GM21576 (cell line): ENCODE data around the gene MAPKAP1.

Experiments
- ATAC-seq: cut with Tn5 transposase; IDR thresholded peaks from one replicate; pipeline ENCODE4 v1.9.1; 2021; ENCODE audit warnings: mild to moderate bottlenecking, moderate library complexity; ENCODE audit not compliant: unreplicated experiment

Gene MAPKAP1

GRCh38 chr9:125464591-125465385 is 242.2 kb downstream of the MAPKAP1 start:
- ATAC-seq: no peak

DNA sequence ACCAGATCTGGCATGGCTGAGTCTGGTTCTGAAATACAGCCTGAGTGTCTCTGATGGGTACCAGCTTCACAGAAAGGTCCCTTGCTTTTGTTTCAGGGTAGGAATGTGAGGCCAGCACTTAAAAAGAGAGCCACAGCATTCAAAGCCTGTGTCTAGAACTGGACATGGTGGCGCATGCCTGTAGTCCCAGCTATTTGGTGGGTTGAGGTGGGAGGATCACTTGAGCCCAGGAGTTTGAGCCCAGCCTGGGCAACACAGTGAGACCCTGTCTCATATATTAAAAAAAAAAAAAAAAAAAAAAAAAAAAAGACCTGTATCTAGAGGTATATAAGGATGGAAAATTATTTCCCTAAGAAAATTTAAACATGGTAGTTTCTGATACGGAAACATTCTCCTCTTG is 243.1 kb downstream of the MAPKAP1 start:
- ATAC-seq: no peak

DNA sequence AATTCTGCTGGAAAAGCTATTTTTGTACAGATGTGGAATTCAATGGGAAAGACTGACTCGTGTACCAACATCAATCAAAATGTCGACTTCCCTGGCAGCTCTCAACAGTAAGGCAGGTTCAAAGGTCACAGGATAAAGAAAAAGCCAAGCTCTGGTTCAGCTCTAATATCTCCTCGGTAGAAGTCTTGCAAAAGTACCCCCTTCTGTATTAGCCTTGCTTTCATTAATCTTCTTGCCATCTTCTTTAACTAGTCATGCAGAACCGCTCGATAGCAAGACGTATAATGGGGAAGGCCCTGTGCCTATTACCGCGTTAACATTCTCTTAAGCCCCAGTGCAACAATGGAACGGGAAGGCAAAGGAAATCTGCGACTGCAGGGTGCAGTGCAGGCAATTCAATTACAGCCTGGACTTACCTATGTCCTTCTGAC is 244.1 kb downstream of the MAPKAP1 start:
- ATAC-seq: no peak

- no peak for ATAC-seq
Observed at GRCh38 chr9:125461636-125462190, 245.3 kb downstream of the MAPKAP1 start.

- ATAC-seq: no peak
Observed at GRCh38 chr9:125460883-125461635, 245.9 kb downstream of the MAPKAP1 start.

- ATAC-seq: no peak
Observed at GRCh38 chr9:125460346-125460745, 246.7 kb downstream of the MAPKAP1 start.

- ATAC-seq: no peak
Observed at GRCh38 chr9:125457357-125457756, 249.7 kb downstream of the MAPKAP1 start.

DNA sequence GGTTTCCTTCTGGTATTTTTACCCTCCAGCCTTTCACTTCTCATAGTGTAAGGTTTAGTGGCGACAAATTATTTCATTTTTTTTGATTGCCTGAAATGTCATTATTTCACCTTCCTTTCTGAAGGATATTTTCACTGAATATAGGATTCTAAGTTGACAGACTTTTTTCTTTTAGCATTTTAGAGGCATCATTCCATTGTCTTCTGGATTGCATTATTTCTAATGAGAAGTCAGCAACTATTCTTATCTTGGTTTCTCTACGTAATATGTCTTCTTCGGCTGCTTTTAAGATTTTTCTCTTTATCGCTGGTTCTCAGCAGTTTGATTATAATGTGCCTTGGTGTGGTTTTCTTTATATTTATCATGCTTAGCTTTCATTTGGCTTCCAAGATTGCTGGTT is 251.1 kb downstream of the MAPKAP1 start:
- no peak for ATAC-seq

- ATAC-seq: no peak
Observed at GRCh38 chr9:125455132-125455531, 251.9 kb downstream of the MAPKAP1 start.

DNA sequence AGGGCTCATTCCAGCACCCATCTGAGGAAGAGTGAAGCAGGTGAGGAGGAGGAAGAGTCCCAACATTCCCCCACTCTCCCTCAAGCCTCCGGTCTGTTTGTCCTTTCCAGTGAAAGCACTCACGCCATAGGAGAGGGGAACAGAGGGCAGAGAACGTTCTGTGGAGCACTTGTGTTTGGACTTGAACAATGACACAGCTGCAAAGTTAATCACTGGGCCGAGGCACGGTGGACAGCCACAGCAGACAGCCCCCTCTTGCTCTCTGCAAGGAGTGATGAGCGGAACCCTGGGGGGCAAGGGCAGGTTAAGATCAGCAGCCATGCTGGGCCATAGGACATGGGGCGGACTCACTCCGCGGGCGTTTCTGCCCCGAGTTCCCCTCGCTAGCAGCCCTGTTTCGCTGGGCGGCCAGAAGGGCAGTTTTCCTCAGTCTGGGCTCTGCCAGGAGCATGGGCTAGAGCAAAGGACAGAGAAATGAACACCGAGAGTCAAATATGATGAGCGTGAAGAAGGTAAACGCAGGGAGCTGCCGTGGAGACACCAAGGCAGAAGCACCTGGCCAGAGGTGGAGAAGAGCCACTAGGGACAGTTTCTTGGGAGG is 259.7 kb downstream of the MAPKAP1 start:
- no peak for ATAC-seq

GRCh38 chr9:125446561-125447094 is 260.4 kb downstream of the MAPKAP1 start:
- peak; percentile 88 for ATAC-seq

DNA sequence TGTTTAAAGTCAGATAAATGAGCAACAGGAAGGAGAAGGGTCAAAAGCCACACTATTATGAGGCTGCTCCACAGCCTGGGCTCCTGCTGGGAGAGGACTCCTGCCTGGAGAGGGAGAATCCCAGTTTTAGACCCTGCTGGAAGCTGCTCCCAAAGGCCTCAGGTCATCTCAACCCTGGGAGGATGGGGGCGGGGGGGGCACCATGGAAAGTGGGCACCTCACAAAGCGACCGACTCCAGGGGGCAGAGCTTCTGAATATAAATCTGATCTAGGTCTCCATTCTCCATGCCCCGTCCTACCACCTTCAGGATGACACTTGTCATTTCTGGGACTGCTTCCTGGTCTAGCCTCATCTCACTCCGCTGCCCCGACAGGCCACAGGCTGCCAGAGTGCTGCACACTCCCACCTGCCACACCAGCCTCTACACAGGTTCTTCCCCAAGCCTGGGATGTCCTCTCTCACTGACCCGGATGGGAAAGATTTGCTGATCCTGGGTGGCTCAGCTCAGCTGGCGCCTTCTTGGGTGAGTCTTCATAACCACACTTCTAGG is 262.0 kb downstream of the MAPKAP1 start:
- no peak for ATAC-seq

DNA sequence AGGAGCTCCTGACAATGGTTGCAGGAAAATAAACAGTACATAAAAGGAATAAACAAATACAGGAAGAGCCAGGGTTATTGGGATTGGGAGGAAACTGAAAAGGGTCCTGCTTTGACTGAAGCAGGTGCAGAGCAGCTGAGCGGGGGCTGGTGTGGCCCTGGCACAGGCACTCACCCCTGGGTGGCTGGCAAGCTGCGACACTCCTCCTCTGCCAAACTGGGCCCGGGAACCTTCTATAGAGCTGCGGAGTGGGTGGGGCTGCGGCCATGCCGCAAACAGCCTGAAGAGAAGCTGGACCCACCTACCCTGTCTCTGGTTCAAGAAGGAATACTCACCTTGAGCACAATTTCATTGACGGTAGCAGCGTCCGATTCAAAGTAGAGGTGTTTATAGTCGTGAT is 262.8 kb downstream of the MAPKAP1 start:
- no peak for ATAC-seq

GRCh38 chr9:125443367-125443766 is 263.6 kb downstream of the MAPKAP1 start:
- no peak for ATAC-seq

GRCh38 chr9:125442452-125442851 is 264.6 kb downstream of the MAPKAP1 start:
- ATAC-seq: no peak

DNA sequence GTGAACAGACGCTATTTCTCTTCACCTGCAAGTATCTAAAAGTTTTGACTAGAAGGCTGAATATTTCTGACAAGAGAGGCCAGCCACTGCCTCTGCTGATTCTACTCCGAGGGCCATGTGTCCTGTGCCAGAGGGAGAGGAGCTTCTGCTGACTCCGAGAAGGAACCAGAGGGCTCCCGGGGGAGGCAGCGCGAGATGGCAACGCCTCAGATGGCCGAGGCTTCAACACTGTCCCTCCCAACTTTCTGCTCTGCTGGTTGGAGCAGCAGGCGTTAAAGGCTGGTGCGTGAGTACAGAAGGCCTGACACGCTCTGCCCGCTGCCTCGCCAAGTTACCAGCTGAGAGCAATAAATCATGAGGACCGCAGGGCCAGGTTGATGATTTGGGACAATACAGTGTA is 266.6 kb downstream of the MAPKAP1 start:
- ATAC-seq: no peak

DNA sequence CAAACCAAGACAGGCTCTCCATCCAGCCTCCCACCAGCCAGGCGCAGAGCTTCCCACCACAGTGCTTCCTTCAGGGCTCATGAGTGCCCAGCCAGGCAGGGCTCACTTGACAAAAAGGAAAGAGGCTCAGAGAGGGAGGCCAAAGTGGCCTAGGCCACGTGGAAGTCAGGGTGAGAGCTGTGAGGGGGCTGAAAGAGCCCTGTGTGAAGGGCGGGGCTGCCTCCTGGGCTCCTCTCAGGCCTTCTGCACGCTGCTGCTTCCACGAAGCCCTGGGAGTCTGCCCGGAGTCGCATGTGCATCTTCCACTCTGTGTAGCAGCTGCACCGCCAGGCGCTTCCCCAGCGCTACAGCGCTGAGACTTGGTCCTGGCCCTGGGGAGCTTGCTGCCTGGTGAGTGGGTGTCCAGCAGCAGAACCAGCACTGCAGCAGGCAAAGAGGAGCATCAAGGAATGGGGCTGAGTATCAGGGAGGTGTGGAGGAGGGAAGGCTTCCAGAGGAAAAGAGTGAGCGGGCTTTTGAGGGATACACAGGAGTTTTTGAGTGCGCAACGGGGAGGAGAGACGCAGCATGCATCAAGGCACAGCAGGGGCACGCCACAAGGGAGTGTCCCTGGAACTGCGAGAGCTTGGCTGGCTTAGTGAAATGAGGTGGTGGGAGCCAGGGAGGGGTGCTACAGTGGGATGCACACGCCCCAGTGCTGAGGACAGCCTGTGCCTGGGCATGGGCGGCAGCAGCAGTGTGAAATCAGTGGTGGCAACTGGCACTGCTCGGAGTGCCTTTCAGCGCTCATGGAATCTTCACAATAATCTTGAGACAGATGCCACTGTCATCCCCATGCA is 267.4 kb downstream of the MAPKAP1 start:
- ATAC-seq: no peak

DNA sequence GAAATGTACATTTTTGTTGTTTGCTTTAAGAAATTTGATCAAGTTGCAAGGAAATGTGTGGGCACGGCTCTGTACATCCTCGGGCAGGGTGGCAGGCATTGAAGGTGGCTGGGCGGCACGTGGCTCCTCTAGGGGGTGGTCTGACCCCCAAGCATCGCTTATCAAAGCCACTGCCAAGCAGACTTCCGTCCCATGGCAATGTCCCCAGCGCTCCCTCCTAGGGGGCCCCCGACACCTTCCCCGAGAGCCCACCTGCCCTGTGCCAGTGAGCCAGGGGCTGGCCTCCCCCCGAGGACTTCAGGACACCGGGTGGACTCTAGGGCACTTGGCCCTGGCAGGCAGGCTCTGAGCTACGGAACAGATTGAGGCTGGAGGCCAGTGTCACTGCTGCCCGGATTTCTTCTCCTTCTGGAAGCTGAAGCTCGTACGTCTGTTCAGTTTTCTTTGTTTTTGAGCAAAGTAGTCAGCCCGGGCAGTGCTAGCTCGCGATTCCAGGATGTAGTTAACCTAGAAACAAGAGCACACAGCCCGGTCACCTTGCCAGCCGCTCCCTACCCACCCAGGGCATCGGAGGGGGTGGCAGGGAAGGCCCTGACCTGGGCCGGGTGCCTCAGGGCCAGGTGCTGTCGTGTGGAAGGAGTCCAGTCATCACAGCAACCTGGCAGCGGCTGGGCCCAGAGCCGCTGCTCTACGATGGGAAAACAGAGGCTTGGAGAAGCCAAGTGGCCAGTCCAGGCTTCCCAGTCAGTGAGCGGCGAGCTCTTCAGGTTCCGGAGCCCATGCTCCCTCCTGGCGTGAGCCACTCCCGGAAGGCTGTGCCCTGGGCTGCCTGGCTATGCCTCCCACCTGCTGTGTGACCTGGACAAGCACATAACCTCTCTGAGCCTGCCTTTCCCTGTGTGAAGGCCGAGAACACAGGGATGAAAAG is 268.2 kb downstream of the MAPKAP1 start:
- no peak for ATAC-seq

DNA sequence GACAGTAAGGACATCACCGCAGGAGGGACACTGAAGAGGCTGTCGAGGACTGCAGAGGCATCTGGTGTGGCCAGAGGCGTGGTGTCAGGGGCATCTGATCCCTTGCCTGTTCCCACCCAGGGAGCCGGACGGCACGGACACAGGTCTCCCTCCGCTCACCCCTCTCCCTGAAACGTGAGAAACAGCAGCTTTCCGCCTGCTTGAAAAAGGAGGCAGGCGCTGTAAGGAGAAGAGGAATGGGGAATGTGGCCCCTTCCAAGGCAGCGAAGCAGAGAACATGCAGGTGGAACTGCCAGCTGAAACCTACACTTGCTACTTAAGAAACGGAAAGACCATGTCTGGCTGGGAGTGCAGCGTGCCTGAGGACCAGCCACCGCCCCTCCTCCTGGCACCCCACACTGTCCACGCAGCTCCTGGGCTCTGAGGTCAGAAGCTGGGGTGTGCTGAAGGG is 269.2 kb downstream of the MAPKAP1 start:
- no peak for ATAC-seq
